ENCODE measurements around the gene DGKA.

DNA sequence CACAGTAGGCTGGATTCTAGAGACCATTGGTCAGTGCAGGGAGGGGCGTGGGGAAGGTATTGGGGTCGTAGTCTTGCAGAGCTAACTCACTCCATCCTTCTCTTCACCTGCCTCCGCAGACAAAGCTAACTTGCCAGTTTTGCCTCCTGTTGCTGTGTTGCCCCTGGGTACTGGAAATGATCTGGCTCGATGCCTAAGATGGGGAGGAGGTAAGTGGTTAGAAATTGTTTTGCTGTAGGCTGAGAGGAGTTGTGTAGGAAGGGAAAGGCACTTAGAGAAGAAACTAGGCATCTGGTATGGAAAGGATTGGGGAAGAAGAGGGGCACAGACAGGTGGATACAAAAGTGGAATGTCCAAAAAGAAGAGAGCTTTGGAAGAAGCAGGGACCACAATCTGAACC is 11.1 kb downstream of the DGKA start:
- TF ChIP-seq CREB1 (IDR thresholded peaks at IDR 0.05): no peak
- TF ChIP-seq CREB1 (CRISPR knock-in tag; IDR thresholded peaks at IDR 0.05): no peak
- no peak for TF ChIP-seq ZKSCAN1 (IDR thresholded peaks at IDR 0.05; ENCODE audit: low read length)
- TF ChIP-seq, protein P1, sequence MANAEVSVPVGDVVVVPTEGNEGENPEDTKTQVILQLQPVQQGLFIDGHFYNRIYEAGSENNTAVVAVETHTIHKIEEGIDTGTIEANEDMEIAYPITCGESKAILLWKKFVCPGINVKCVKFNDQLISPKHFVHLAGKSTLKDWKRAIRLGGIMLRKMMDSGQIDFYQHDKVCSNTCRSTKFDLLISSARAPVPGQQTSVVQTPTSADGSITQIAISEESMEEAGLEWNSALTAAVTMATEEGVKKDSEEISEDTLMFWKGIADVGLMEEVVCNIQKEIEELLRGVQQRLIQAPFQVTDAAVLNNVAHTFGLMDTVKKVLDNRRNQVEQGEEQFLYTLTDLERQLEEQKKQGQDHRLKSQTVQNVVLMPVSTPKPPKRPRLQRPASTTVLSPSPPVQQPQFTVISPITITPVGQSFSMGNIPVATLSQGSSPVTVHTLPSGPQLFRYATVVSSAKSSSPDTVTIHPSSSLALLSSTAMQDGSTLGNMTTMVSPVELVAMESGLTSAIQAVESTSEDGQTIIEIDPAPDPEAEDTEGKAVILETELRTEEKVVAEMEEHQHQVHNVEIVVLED (CRISPR knock-in tag; IDR thresholded peaks at IDR 0.05; ENCODE audit: borderline replicate concordance): no peak
- no peak for TF ChIP-seq TAF1 (CRISPR knock-in tag; IDR thresholded peaks at IDR 0.05)
- TF ChIP-seq CTCF (CRISPR knock-in tag; IDR thresholded peaks at IDR 0.05): no peak
- TF ChIP-seq, protein P2, sequence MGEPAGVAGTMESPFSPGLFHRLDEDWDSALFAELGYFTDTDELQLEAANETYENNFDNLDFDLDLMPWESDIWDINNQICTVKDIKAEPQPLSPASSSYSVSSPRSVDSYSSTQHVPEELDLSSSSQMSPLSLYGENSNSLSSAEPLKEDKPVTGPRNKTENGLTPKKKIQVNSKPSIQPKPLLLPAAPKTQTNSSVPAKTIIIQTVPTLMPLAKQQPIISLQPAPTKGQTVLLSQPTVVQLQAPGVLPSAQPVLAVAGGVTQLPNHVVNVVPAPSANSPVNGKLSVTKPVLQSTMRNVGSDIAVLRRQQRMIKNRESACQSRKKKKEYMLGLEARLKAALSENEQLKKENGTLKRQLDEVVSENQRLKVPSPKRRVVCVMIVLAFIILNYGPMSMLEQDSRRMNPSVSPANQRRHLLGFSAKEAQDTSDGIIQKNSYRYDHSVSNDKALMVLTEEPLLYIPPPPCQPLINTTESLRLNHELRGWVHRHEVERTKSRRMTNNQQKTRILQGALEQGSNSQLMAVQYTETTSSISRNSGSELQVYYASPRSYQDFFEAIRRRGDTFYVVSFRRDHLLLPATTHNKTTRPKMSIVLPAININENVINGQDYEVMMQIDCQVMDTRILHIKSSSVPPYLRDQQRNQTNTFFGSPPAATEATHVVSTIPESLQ (CRISPR knock-in tag; conservative IDR thresholded peaks at IDR 0.05): no peak
- TF ChIP-seq CBFB (CRISPR knock-in tag; IDR thresholded peaks at IDR 0.05): no peak
- no peak for TF ChIP-seq MYC (CRISPR knock-in tag; IDR thresholded peaks at IDR 0.05; ENCODE audit: borderline replicate concordance)
- no peak for TF ChIP-seq RAD51 (IDR thresholded peaks at IDR 0.05; ENCODE audit: borderline replicate concordance)
- TF ChIP-seq ATRX (CRISPR knock-in tag; IDR thresholded peaks at IDR 0.05; ENCODE audit: borderline replicate concordance): no peak
